B cell (primary cell): Measurements from ENCODE around the gene KIRREL3.

Experiments
- CTCF ChIP-seq: fragments of 200-600 bp; IDR thresholded peaks from one replicate; pipeline ENCODE4 v1.8.0; 2022; ENCODE audit warnings: antibody characterized with exemption, mild to moderate bottlenecking
- EZH2 ChIP-seq: IDR thresholded peaks from 2 replicates; pipeline ENCODE4 v1.6.1; 2012; ENCODE audit warnings: borderline replicate concordance, low read depth, mild to moderate bottlenecking, moderate library complexity, low read length; ENCODE audit not compliant: insufficient read depth, poor library complexity, severe bottlenecking

- TF ChIP-seq CTCF, result no peak
- no peak for TF ChIP-seq EZH2
Observed at GRCh38 chr11:126432525-126432924, 568.0 kb downstream of the KIRREL3 start.
